K562 (cell line): ENCODE data around the gene CHD3.

Experiments
- ARNT ChIP-seq, 2 experiments: fragments of 450-650 bp; IDR thresholded peaks; 2 replicates each; pipeline ENCODE4 v1.6.1; 2016; ENCODE audit warnings: mild to moderate bottlenecking in 1 of 2
- ELF1 ChIP-seq: fragments of 200-800 bp; sonication (Bioruptor generic); IDR thresholded peaks from 2 replicates; pipeline ENCODE4 v1.6.1; 2016; ENCODE audit warnings: missing genetic modification characterization, missing compliant biosample characterization
- ELF4 ChIP-seq: fragments of 450-650 bp; formaldehyde crosslinking; IDR thresholded peaks from 2 replicates; pipeline ENCODE4 v1.4.0; 2022; ENCODE audit warnings: missing genetic modification characterization
- MYC ChIP-seq, 2 experiments: fragments of 250-450 bp in 1 of 2; sonication (Bioruptor Pico) in 1 of 2; IDR thresholded peaks; 2 replicates each; pipeline versions ENCODE4 v1.5.1 to v1.6.1; 2012 to 2021; ENCODE audit warnings: low read depth in 2 of 2, borderline replicate concordance in 1 of 2, improper control_type of control experiment in 1 of 2, low read length in 1 of 2, mild to moderate bottlenecking in 1 of 2, moderate library complexity in 1 of 2
- NCOA2 ChIP-seq, 2 experiments: fragments of 450-650 bp; IDR thresholded peaks; 2 replicates each; pipeline ENCODE4 v1.6.1; 2018; ENCODE audit warnings: mild to moderate bottlenecking in 2 of 2, moderate library complexity in 1 of 2; ENCODE audit not compliant: partially characterized antibody in 2 of 2
- POLR2AphosphoS5 ChIP-seq: IDR thresholded peaks from 2 replicates; pipeline ENCODE4 v1.6.1; 2011; ENCODE audit warnings: mild to moderate bottlenecking, low read depth, low read length, moderate library complexity; ENCODE audit not compliant: control insufficient read depth, insufficient read depth
- ZNF3 ChIP-seq: fragments of 250-450 bp; sonication (Bioruptor Pico); IDR thresholded peaks from 2 replicates; pipeline ENCODE4 v1.5.0; 2021; ENCODE audit warnings: mild to moderate bottlenecking, moderate library complexity
- ZNF444 ChIP-seq: fragments of 250-450 bp; sonication (Bioruptor Pico); IDR thresholded peaks from 2 replicates; pipeline ENCODE4 v1.4.0; 2020; ENCODE audit warnings: mild to moderate bottlenecking, moderate library complexity
- TF ChIP-seq, protein P1 (sequence below), 2 experiments: fragments of 450-650 bp; formaldehyde crosslinking in 1 of 2; IDR thresholded peaks; 2 replicates each; pipeline versions ENCODE4 v1.4.0 to v1.6.1; 2014 to 2020; ENCODE audit warnings: mild to moderate bottlenecking in 2 of 2, borderline replicate concordance in 1 of 2, low read depth in 1 of 2
- TF ChIP-seq, protein P2 (sequence below), 3 experiments: IDR thresholded peaks in 2 of 3; conservative IDR thresholded peaks in 1 of 3; 2 replicates each; pipeline ENCODE4 v1.5.1; 2011 to 2012; ENCODE audit warnings: low read length in 3 of 3, mild to moderate bottlenecking in 3 of 3, control low read depth in 2 of 3, improper control_type of control experiment in 1 of 3, inconsistent platforms in 1 of 3, low read depth in 1 of 3, mixed read lengths in 1 of 3, moderate library complexity in 1 of 3; ENCODE audit not compliant: insufficient read depth in 2 of 3
- TF ChIP-seq, protein P3 (sequence below): sonication (generic); formaldehyde crosslinking; IDR thresholded peaks from 2 replicates; pipeline ENCODE4 v1.9.0; 2022; ENCODE audit warnings: mild to moderate bottlenecking, missing genetic modification reagents

DNA sequence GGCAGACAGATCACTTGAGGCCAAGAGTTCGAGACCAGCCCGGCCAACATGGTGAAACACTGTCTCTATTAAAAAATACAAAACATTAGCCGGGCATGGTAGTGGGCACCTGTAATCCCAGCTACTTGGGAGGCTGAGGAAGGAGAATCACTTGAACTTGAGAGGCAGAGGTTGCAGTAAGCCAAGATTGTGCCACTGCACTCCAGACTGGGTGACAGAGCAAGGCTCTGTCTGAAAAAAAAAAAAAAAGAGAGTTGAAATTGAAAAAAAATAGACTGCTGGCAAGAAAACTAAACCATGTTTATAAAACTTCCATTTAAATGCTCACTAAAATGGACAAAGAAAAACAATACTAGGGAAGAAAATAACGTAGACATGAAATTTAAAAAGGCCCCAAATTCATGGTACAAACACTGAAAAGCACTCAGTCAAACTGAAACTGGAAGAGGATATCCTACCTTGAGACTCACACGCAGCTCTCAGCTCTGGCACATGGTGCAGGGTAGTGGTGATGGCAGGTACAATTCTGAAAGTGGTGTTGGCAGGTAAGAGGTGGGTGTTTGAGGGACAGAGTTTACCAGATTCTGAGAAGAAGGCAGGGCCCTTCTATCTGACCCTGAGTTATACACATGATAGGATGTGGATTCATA, 62.7 kb downstream of the CHD3 start:
- TF ChIP-seq NCOA2 (IDR thresholded peaks at IDR 0.05; ENCODE audit: partially characterized antibody in 2 of 2), result no peak
- TF ChIP-seq, protein P1, sequence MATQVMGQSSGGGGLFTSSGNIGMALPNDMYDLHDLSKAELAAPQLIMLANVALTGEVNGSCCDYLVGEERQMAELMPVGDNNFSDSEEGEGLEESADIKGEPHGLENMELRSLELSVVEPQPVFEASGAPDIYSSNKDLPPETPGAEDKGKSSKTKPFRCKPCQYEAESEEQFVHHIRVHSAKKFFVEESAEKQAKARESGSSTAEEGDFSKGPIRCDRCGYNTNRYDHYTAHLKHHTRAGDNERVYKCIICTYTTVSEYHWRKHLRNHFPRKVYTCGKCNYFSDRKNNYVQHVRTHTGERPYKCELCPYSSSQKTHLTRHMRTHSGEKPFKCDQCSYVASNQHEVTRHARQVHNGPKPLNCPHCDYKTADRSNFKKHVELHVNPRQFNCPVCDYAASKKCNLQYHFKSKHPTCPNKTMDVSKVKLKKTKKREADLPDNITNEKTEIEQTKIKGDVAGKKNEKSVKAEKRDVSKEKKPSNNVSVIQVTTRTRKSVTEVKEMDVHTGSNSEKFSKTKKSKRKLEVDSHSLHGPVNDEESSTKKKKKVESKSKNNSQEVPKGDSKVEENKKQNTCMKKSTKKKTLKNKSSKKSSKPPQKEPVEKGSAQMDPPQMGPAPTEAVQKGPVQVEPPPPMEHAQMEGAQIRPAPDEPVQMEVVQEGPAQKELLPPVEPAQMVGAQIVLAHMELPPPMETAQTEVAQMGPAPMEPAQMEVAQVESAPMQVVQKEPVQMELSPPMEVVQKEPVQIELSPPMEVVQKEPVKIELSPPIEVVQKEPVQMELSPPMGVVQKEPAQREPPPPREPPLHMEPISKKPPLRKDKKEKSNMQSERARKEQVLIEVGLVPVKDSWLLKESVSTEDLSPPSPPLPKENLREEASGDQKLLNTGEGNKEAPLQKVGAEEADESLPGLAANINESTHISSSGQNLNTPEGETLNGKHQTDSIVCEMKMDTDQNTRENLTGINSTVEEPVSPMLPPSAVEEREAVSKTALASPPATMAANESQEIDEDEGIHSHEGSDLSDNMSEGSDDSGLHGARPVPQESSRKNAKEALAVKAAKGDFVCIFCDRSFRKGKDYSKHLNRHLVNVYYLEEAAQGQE (IDR thresholded peaks at IDR 0.05; ENCODE audit: borderline replicate concordance), result no peak
- TF ChIP-seq, protein P1 (CRISPR knock-in tag; IDR thresholded peaks at IDR 0.05; ENCODE audit: low read depth), result no peak
- TF ChIP-seq ARNT (IDR thresholded peaks at IDR 0.05), result no peak
- TF ChIP-seq ZNF3, result no peak
- TF ChIP-seq, protein P2, sequence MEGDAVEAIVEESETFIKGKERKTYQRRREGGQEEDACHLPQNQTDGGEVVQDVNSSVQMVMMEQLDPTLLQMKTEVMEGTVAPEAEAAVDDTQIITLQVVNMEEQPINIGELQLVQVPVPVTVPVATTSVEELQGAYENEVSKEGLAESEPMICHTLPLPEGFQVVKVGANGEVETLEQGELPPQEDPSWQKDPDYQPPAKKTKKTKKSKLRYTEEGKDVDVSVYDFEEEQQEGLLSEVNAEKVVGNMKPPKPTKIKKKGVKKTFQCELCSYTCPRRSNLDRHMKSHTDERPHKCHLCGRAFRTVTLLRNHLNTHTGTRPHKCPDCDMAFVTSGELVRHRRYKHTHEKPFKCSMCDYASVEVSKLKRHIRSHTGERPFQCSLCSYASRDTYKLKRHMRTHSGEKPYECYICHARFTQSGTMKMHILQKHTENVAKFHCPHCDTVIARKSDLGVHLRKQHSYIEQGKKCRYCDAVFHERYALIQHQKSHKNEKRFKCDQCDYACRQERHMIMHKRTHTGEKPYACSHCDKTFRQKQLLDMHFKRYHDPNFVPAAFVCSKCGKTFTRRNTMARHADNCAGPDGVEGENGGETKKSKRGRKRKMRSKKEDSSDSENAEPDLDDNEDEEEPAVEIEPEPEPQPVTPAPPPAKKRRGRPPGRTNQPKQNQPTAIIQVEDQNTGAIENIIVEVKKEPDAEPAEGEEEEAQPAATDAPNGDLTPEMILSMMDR (IDR thresholded peaks at IDR 0.05 in 2 of 3, conservative IDR thresholded peaks at IDR 0.05 in 1 of 3; ENCODE audit: insufficient read depth in 2 of 3, low read depth in 1 of 3, low read length in 3 of 3), result no peak
- TF ChIP-seq ZNF444 (CRISPR knock-in tag), result no peak
- TF ChIP-seq MYC (IDR thresholded peaks at IDR 0.05; ENCODE audit: low read depth, low read length), result no peak
- no peak for TF ChIP-seq MYC (CRISPR knock-in tag; IDR thresholded peaks at IDR 0.05; ENCODE audit: borderline replicate concordance, low read depth)
- no peak for TF ChIP-seq POLR2AphosphoS5
- no peak for TF ChIP-seq ELF1
- TF ChIP-seq, protein P3, sequence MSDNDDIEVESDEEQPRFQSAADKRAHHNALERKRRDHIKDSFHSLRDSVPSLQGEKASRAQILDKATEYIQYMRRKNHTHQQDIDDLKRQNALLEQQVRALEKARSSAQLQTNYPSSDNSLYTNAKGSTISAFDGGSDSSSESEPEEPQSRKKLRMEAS (CRISPR knock-in tag), result no peak
- no peak for TF ChIP-seq ELF4
